HL-60/S4 treated with retinoic acid at 250 ng/mL for 4 days and 3 days (cell line): ENCODE measurements around the gene CSTA.

Experiments used
- in situ Hi-C: fragments of 300-500 bp; cut with MboI; formaldehyde crosslinking; loops from 2 replicates; pipeline ENCODE4 v1.7.0; 2022; ENCODE audit warnings: low sequenced_read_pairs

Gene CSTA

DNA sequence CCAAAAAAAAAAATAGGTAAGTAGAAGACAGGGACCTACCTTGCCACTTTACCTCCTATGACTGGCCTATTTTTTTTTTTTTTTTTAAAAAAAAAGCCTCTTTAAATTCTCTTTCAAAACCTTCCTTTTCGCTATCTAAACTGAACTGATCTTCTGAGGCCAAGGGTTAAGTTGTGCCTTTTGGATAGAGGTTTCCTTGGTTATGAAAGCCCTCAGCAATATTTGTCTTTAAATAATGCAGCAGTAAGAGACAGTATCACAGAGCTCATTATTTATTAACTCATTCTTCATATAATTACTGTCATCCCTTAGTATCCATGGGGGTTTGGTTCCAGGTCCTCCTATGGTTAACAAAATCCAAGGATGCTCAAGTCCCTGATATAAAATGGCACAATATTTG lies 49.0 kb downstream of the CSTA start:
- in situ Hi-C loops: no loop called here

DNA sequence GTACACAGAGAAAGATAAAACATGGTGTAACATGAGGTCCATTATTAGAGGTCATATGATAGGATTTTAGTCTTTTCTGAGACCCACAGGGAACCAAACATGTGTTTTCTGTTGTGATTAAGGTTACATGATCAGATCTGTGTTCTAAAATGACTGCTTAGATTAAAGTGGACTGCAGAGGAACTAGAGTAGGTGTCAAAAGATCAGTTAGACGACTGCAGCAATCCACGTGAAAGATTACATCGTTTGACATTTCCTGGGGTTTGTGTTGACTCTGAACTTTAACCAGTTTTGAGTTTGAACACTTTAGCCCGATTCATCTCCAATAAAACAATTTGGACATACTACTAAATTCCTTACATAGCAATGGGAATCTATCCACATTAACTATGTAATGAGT lies 52.9 kb downstream of the CSTA start:
- in situ Hi-C loops: no loop called here

DNA sequence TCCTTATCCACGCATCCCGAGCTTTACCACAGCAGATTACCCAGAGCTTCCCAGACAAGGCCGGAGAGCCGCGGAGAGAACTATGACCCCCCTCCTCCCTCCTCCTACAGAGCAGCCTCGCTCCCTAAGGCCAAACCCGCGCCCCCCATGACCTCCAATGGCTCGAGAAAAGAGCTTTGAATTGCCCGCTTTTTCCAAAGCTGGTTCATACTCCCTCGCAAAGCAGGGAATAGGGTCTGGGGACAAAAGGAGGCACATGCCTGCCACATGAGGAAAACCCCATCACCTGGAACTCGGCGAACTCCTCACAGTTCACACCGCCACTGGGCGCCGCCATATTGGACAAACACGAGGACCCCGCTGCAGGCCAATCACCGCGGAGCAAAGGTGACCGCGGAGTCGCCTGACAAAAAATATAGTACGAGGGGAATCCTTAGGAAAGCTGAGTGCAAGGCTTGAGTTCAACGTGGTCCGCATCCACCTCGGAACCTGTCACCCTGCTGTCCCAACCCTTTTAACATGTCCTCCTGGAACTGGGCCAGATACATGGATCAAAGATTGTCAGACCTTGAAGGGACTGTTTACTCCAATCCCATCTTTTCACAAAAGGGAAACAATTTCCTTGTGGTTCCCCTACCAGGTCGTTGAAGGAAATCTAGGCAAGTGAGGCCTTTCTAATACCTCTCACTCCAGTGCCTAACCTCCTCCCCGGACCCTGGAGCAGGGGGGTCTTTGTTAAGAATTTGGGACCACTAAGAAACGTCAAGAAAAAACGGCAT lies 58.0 kb downstream of the CSTA start, which contains the start of gene MIX23:
Gene MIX23, minus strand, starts transcription at position 344 of the 779 bp plus-strand sequence. Its CDS starts 7 bp downstream, at position 337.
- in situ Hi-C loops: no loop called here

DNA sequence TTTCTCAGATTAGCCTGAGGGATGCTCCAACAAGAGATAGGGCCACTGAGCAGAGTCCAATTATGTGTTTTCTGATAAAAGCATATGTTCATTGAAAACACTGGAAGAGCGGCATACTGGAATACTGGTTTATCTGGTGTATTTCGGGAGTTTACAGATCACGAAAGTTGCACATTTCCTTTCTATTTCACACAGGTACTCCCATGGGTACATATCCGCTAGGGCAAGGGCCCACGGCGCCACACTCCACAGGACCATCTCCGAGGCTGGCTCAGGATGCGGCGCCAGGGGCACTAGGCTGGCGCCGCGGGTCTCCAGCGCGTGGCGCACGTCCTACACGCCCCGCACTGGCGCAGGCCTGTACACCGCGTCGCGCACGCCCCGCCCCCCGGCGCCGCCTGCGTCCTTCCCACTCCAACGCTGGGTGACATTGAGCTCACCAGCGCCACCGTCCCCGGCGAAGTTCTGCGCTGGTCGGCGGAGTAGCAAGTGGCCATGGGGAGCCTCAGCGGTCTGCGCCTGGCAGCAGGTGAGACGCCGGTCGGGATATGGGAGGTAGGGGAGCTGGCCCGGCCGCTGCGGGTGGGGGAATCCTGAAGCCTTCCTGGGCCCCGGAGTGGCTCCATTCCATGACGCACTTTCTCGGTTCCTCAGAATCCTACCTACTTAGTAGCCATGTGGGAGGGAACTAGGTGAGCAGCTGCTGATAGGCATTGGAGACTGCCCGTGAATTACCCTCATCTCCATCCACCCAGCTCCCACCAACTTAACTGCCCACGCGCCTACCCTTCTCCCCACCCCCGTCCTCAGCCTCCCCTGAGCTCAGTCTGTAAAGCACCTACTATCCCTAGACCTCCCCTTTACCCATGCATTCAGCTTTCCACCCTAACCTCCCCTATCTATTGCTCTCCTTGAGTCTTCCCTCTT lies 59.0 kb downstream of the CSTA start, which contains the start of gene FAM162A:
Gene FAM162A, plus strand, starts transcription at position 412 of the 927 bp plus-strand sequence. Its CDS starts 84 bp downstream, at position 496.
- in situ Hi-C loops: no loop called here

DNA sequence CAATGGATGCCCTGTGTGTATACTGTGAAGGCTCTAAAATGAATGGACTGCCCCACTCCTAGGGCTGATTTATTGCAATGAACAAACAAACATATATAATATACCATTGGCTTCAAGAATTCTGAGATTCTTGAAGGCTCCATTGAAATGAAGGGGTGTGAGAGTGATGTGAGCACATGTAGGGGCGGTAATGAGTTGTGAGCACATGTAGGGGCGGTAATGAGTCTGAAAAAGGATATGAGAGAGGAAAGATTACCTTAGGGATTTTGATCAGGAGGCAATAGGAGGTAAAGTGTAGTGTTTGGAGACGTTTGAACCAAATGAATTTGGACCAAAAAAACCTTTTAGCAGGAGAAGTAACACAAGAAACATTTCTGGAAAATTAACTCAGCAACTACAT lies 62.7 kb downstream of the CSTA start:
- in situ Hi-C loops: no loop called here

DNA sequence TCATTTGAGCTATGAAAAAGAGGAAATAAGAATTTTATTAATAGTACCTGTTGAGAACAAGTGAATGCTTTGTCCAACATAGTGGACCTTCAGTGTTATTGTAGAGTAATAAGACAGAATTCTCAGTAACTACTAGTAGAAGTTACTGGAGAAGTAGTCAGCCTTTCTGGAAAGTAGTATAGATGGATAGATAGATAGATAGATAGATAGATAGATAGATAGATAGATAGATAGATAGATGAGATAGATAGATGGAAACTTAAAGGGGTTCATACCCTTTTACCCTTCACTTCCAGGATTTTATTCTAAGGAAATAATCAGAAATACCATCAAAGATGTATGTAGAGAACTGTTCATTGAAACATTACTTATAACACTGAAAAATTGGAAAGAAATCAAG lies 64.1 kb downstream of the CSTA start:
- in situ Hi-C loops: no loop called here

DNA sequence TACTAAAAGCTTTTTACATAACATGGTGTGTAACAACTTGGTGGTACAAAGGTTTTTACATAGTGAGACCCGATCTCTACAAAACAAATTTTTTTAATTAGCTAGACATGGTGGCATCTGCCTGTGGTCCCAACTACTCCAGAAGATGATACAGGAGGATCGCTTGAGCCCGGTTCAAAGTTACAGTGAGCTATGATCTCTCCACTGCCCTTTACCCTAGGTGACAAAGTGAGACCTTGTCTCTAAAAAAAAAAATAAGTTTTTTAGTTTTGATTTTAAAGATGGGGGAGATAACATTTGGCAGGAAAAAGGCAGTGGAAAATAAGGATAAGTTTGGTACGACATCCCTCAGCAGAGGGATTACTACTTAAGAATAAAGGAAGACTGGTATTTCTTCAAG lies 64.8 kb downstream of the CSTA start:
- in situ Hi-C loops: no loop called here

DNA sequence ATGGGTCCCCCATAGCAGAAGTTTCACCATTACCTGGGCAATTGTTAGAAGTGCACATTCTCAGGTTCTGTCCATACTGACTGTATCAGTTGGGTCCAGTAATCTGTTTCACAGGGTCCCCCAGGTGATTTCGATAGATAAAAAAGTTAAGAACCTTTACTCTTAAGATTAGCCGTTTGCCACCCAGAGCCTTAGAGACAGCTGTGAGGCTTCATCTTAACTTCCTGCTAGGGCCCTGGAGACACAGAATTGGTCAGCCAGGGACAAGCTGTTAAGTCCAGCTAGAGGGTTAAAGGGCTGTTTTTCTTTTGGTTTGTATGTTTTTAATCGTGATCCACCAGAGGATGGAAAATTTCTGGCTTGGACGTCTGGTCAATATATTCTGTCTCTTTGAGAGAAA lies 65.6 kb downstream of the CSTA start:
- in situ Hi-C loops: no loop called here
